GM19328 (cell line): ENCODE results near the gene LPIN2.

Experiments used
- ATAC-seq: cut with Tn5 transposase; IDR thresholded peaks from one replicate; pipeline ENCODE4 v1.9.1; 2021; ENCODE audit warnings: mild to moderate bottlenecking, moderate library complexity; ENCODE audit not compliant: unreplicated experiment

The LPIN2 gene

GRCh38 chr18:2964361-2965010 is 48.5 kb downstream of the LPIN2 start:
- ATAC-seq: no peak
